Measurements from ENCODE around the gene PIK3CB.
"Not testable (repeated sequence)": the region's sequence is repeated elsewhere in the genome, so short reads cannot be mapped to it uniquely, and the experiment has no call there.

PIK3CB gene

GRCh38 chr3:138803006-138803653 is 31.6 kb downstream of the PIK3CB start:
- Histone ChIP-seq H2BK120ac (ENCODE audit: low read depth, low read length) (no peak overlapping the region), H3K4me2 (ENCODE audit: insufficient read depth, low read length, poor library complexity, severe bottlenecking) (no peak overlapping the region), H3K4me3 (ENCODE audit: low read length in 2 of 2) (no peak overlapping the region), H2AK5ac (ENCODE audit: low read depth, low read length) (no peak overlapping the region), H3K23ac (ENCODE audit: low read depth, low read length, poor library complexity) (no peak overlapping the region), H3K14ac (ENCODE audit: low read length) (no peak overlapping the region), H3K27ac (replicated peaks; ENCODE audit: low read length) (no peak overlapping the region), H2BK5ac (ENCODE audit: low read length) (no peak overlapping the region), H4K8ac (ENCODE audit: low read depth, low read length) (no peak overlapping the region), H3K9me3 (replicated peaks in 1 of 2; ENCODE audit: control insufficient read depth in 2 of 2, insufficient read depth in 1 of 2, low read depth in 1 of 2, low read length in 2 of 2) (no peaks in the 10 kb centered on the region), H4K91ac (ENCODE audit: low read depth, low read length, poor library complexity) (no peak overlapping the region), H3K18ac (ENCODE audit: low read length) (no peak overlapping the region), H2BK12ac (ENCODE audit: low read length) (no peak overlapping the region), H3K4me1 (ENCODE audit: control insufficient read depth in 2 of 2, insufficient read depth in 1 of 2, low read depth in 1 of 2, low read length in 2 of 2) (peaks cover 0 to 2% of the 10 kb centered on the region in 2 donors), H3K79me1 (ENCODE audit: low read depth, low read length) (no peaks in the 10 kb centered on the region), H3K27me3 (ENCODE audit: control insufficient read depth in 3 of 3, insufficient read depth in 3 of 3, low read depth in 1 of 3, low read length in 3 of 3) (no peaks in the 10 kb centered on the region), H3K4ac (ENCODE audit: low read length) (no peak overlapping the region), H2AFZ (ENCODE audit: low read length) (no peak overlapping the region), H2BK15ac (ENCODE audit: low read length) (no peak overlapping the region), H3K9ac (ENCODE audit: low read depth, low read length, poor library complexity) (no peak overlapping the region), H3K36me3 (replicated peaks in 1 of 2; ENCODE audit: control insufficient read depth in 2 of 2, insufficient read depth in 2 of 2, low read length in 2 of 2) (no peaks in the 10 kb centered on the region)
- WGBS, 2 donors (ENCODE audit: extremely low coverage in 2 of 2, insufficient read length in 2 of 2, insufficient replicate concordance in 1 of 2) = no CpG with 5 or more reads among the region's 2 CpGs
- no peak for DNase-seq (ENCODE audit: low spot score)

- not testable (repeated sequence) for H3K4me3 ChIP-seq (ENCODE audit: low read length in 2 of 2); H3K4ac ChIP-seq (ENCODE audit: low read length); H3K18ac ChIP-seq (ENCODE audit: low read length); H4K8ac ChIP-seq (ENCODE audit: low read depth, low read length); H2BK120ac ChIP-seq (ENCODE audit: low read depth, low read length); H2AFZ ChIP-seq (ENCODE audit: low read length); H4K91ac ChIP-seq (ENCODE audit: low read depth, low read length, poor library complexity); H2BK15ac ChIP-seq (ENCODE audit: low read length); H2BK5ac ChIP-seq (ENCODE audit: low read length); H3K14ac ChIP-seq (ENCODE audit: low read length); H3K4me1 ChIP-seq (ENCODE audit: control insufficient read depth in 2 of 2, insufficient read depth in 1 of 2, low read depth in 1 of 2, low read length in 2 of 2); H3K27me3 ChIP-seq (ENCODE audit: control insufficient read depth in 3 of 3, insufficient read depth in 3 of 3, low read depth in 1 of 3, low read length in 3 of 3); H3K27ac ChIP-seq (replicated peaks; ENCODE audit: low read length); H3K9me3 ChIP-seq (replicated peaks in 1 of 2; ENCODE audit: control insufficient read depth in 2 of 2, insufficient read depth in 1 of 2, low read depth in 1 of 2, low read length in 2 of 2); H2AK5ac ChIP-seq (ENCODE audit: low read depth, low read length); H3K4me2 ChIP-seq (ENCODE audit: insufficient read depth, low read length, poor library complexity, severe bottlenecking); H3K9ac ChIP-seq (ENCODE audit: low read depth, low read length, poor library complexity); H3K23ac ChIP-seq (ENCODE audit: low read depth, low read length, poor library complexity); H3K79me1 ChIP-seq (ENCODE audit: low read depth, low read length); H3K36me3 ChIP-seq (replicated peaks in 1 of 2; ENCODE audit: control insufficient read depth in 2 of 2, insufficient read depth in 2 of 2, low read length in 2 of 2); H2BK12ac ChIP-seq (ENCODE audit: low read length); DNase-seq (ENCODE audit: low spot score)
- WGBS, 2 donors (ENCODE audit: extremely low coverage in 2 of 2, insufficient read length in 2 of 2, insufficient replicate concordance in 1 of 2) = no CpG with 5 or more reads among the region's 6 CpGs
These were observed 32.5 kb downstream of the PIK3CB start for GRCh38 chr3:138802223-138802622.

GRCh38 chr3:138801792-138802191 is 32.9 kb downstream of the PIK3CB start:
- H3K18ac ChIP-seq (ENCODE audit: low read length) = no peak overlapping the region
- no peak overlapping the region for H2BK12ac ChIP-seq (ENCODE audit: low read length)
- H2BK5ac ChIP-seq (ENCODE audit: low read length) = no peak overlapping the region
- H3K4me1 ChIP-seq (ENCODE audit: control insufficient read depth in 2 of 2, insufficient read depth in 1 of 2, low read depth in 1 of 2, low read length in 2 of 2) = peaks cover 0 to 2% of the 10 kb centered on the region in 2 donors
- H4K8ac ChIP-seq (ENCODE audit: low read depth, low read length) = no peak overlapping the region
- no peaks in the 10 kb centered on the region for H3K36me3 ChIP-seq (replicated peaks in 1 of 2; ENCODE audit: control insufficient read depth in 2 of 2, insufficient read depth in 2 of 2, low read length in 2 of 2)
- H3K14ac ChIP-seq (ENCODE audit: low read length) = peak overlapping the region; percentile 8
- H3K27ac ChIP-seq (replicated peaks; ENCODE audit: low read length) = no peak overlapping the region
- H2BK15ac ChIP-seq (ENCODE audit: low read length) = no peak overlapping the region
- H3K4me2 ChIP-seq (ENCODE audit: insufficient read depth, low read length, poor library complexity, severe bottlenecking) = no peak overlapping the region
- no peak overlapping the region for H3K9ac ChIP-seq (ENCODE audit: low read depth, low read length, poor library complexity)
- H3K4ac ChIP-seq (ENCODE audit: low read length) = no peak overlapping the region
- no peak for DNase-seq (ENCODE audit: low spot score)
- H2AK5ac ChIP-seq (ENCODE audit: low read depth, low read length) = no peak overlapping the region
- no peak overlapping the region for H3K4me3 ChIP-seq (ENCODE audit: low read length in 2 of 2)
- no peaks in the 10 kb centered on the region for H3K27me3 ChIP-seq (ENCODE audit: control insufficient read depth in 3 of 3, insufficient read depth in 3 of 3, low read depth in 1 of 3, low read length in 3 of 3)
- no peak overlapping the region for H4K91ac ChIP-seq (ENCODE audit: low read depth, low read length, poor library complexity)
- WGBS, 2 donors (ENCODE audit: extremely low coverage in 2 of 2, insufficient read length in 2 of 2, insufficient replicate concordance in 1 of 2) = no CpG with 5 or more reads among the region's 3 CpGs
- H3K23ac ChIP-seq (ENCODE audit: low read depth, low read length, poor library complexity) = no peak overlapping the region
- H2BK120ac ChIP-seq (ENCODE audit: low read depth, low read length) = no peak overlapping the region
- no peaks in the 10 kb centered on the region for H3K9me3 ChIP-seq (replicated peaks in 1 of 2; ENCODE audit: control insufficient read depth in 2 of 2, insufficient read depth in 1 of 2, low read depth in 1 of 2, low read length in 2 of 2)
- H3K79me1 ChIP-seq (ENCODE audit: low read depth, low read length) = no peaks in the 10 kb centered on the region
- no peak overlapping the region for H2AFZ ChIP-seq (ENCODE audit: low read length)

GRCh38 chr3:138800248-138800647 is 34.5 kb downstream of the PIK3CB start:
- no peak overlapping the region for H4K91ac ChIP-seq (ENCODE audit: low read depth, low read length, poor library complexity)
- no peak overlapping the region for H2BK15ac ChIP-seq (ENCODE audit: low read length)
- no peak for DNase-seq (ENCODE audit: low spot score)
- no peak overlapping the region for H2AK5ac ChIP-seq (ENCODE audit: low read depth, low read length)
- no peaks in the 10 kb centered on the region for H3K27me3 ChIP-seq (ENCODE audit: control insufficient read depth in 3 of 3, insufficient read depth in 3 of 3, low read depth in 1 of 3, low read length in 3 of 3)
- no peak overlapping the region for H3K27ac ChIP-seq (replicated peaks; ENCODE audit: low read length)
- H2AFZ ChIP-seq (ENCODE audit: low read length) = no peak overlapping the region
- no peak overlapping the region for H3K4me3 ChIP-seq (ENCODE audit: low read length in 2 of 2)
- H3K4me2 ChIP-seq (ENCODE audit: insufficient read depth, low read length, poor library complexity, severe bottlenecking) = no peak overlapping the region
- H2BK120ac ChIP-seq (ENCODE audit: low read depth, low read length) = no peak overlapping the region
- peaks cover 0 to 2% of the 10 kb centered on the region in 2 donors for H3K4me1 ChIP-seq (ENCODE audit: control insufficient read depth in 2 of 2, insufficient read depth in 1 of 2, low read depth in 1 of 2, low read length in 2 of 2)
- H3K4ac ChIP-seq (ENCODE audit: low read length) = no peak overlapping the region
- H3K18ac ChIP-seq (ENCODE audit: low read length) = no peak overlapping the region
- no peaks in the 10 kb centered on the region for H3K79me1 ChIP-seq (ENCODE audit: low read depth, low read length)
- no peaks in the 10 kb centered on the region for H3K9me3 ChIP-seq (replicated peaks in 1 of 2; ENCODE audit: control insufficient read depth in 2 of 2, insufficient read depth in 1 of 2, low read depth in 1 of 2, low read length in 2 of 2)
- no peaks in the 10 kb centered on the region for H3K36me3 ChIP-seq (replicated peaks in 1 of 2; ENCODE audit: control insufficient read depth in 2 of 2, insufficient read depth in 2 of 2, low read length in 2 of 2)
- H2BK5ac ChIP-seq (ENCODE audit: low read length) = no peak overlapping the region
- H3K9ac ChIP-seq (ENCODE audit: low read depth, low read length, poor library complexity) = no peak overlapping the region
- no peak overlapping the region for H3K14ac ChIP-seq (ENCODE audit: low read length)
- H3K23ac ChIP-seq (ENCODE audit: low read depth, low read length, poor library complexity) = no peak overlapping the region
- no peak overlapping the region for H4K8ac ChIP-seq (ENCODE audit: low read depth, low read length)
- no CpG with 5 or more reads among the region's 2 CpGs for WGBS, 2 donors (ENCODE audit: extremely low coverage in 2 of 2, insufficient read length in 2 of 2, insufficient replicate concordance in 1 of 2)
- H2BK12ac ChIP-seq (ENCODE audit: low read length) = no peak overlapping the region

Data from neuronal stem cell (in vitro differentiated cells).